Measurements from ENCODE around the gene PTH2. TPM values are rescaled to one million over a fixed set of nuclear protein-coding genes. Genes with fewer than 3 reads are reported as not detected.

Gene PTH2
- total RNA-seq, 1 experiment from 2014 or later, result 0.96 TPM

DNA sequence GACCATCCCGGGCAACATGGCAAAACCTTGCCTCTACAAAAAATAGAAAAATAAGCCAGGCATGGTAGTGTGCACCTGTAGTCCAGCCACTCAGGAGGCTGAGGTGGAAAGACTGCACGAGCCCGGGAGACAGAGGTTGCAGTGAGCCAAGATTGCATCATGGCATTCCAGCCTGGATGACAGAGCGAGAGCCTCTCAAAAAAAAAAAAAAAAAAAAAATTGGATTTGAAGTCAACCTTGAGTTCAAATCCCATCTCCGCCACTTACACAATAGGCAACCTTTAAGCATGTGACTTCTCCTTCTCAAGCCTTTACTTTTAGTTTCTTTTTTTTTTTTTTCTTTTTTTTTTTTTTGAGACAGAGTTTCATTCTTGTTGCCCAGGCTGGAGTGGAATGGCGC lies 23.2 kb downstream of the PTH2 start:
- peaks cover 2% of the 10 kb centered on the region for H4K20me1 ChIP-seq (ENCODE audit: control insufficient read depth, insufficient read depth, insufficient read length)
- H3T11ph ChIP-seq (ENCODE audit: low read length), result no peak overlapping the region
- H4K8ac ChIP-seq (replicated peaks; ENCODE audit: insufficient read length, low read depth, low read length), result no peak overlapping the region
- H2AK5ac ChIP-seq (ENCODE audit: insufficient read length, low read length), result no peak overlapping the region
- H3K27ac ChIP-seq (ENCODE audit: insufficient read length, low read depth, low read length), result no peak overlapping the region
- no peak overlapping the region for H2BK120ac ChIP-seq (ENCODE audit: low read depth, low read length, poor library complexity, severe bottlenecking)
- H4K91ac ChIP-seq (ENCODE audit: insufficient read length, low read depth, low read length), result no peak overlapping the region
- Mint-ChIP-seq H3K27me3 (ENCODE audit: low read depth) (peaks cover 4% of the 10 kb centered on the region; the same call in 1 of the 2 replicates), H3K4me1 (peaks cover 55 to 73% of the 10 kb centered on the region in 2 experiments), H3K27ac (no peak overlapping the region), H3K9me3 (no peaks in the 10 kb centered on the region; a peak in 1 of 5 replicates), H3K36me3 (ENCODE audit: insufficient read depth in 1 of 3, low read depth in 3 of 3) (no peaks in the 10 kb centered on the region), H3K4me3 (no peak overlapping the region)
- WGBS (ENCODE audit: extremely low coverage, insufficient read length, low lambda C conversion rate), result no CpG with 5 or more reads among the region's 6 CpGs
- H2BK20ac ChIP-seq (ENCODE audit: low read depth, low read length, poor library complexity, severe bottlenecking), result no peak overlapping the region
- DNase-seq, result no peak
- no peak overlapping the region for H2AFZ ChIP-seq (ENCODE audit: low read length)
- H3K4me2 ChIP-seq (ENCODE audit: insufficient read depth, insufficient read length, low read length), result no peak overlapping the region
- no peak overlapping the region for H3K14ac ChIP-seq (ENCODE audit: insufficient read depth, low read length)
- H3K27me3 ChIP-seq (ENCODE audit: insufficient read depth, low read length), result no peaks in the 10 kb centered on the region
- no peak for TF ChIP-seq CTCF (conservative IDR thresholded peaks at IDR 0.05)
- no peak overlapping the region for H3K9ac ChIP-seq (ENCODE audit: extremely low read depth, insufficient read length, low read length)
- no peaks in the 10 kb centered on the region for H3K79me1 ChIP-seq (ENCODE audit: insufficient read depth, low read depth, low read length, poor library complexity, severe bottlenecking)
- no peak overlapping the region for H3K23ac ChIP-seq (ENCODE audit: insufficient read length, low read depth, low read length)
- H3K4me1 ChIP-seq (ENCODE audit: insufficient read depth, low read length), result peaks cover 9% of the 10 kb centered on the region; the same call in 1 of the 2 replicates
- no peak overlapping the region for H3K4ac ChIP-seq (ENCODE audit: low read depth, low read length)
- H4K5ac ChIP-seq (ENCODE audit: insufficient read length, low read depth, low read length), result no peak overlapping the region
- H2BK5ac ChIP-seq (ENCODE audit: insufficient read length, low read length), result no peak overlapping the region
- H2BK15ac ChIP-seq (ENCODE audit: low read depth, low read length), result no peak overlapping the region
- H2BK12ac ChIP-seq (ENCODE audit: insufficient read length, low read depth, low read length), result no peak overlapping the region
- H3K56ac ChIP-seq (ENCODE audit: insufficient read length, low read depth, low read length), result no peak overlapping the region
- H3K23me2 ChIP-seq (ENCODE audit: insufficient read length, low read depth, low read length, poor library complexity, severe bottlenecking), result no peaks in the 10 kb centered on the region
- no peaks in the 10 kb centered on the region for H3K9me3 ChIP-seq (ENCODE audit: control insufficient read depth, low read depth, low read length)
- H3K18ac ChIP-seq (ENCODE audit: insufficient read length, low read depth, low read length), result no peak overlapping the region
- H3K79me2 ChIP-seq (ENCODE audit: insufficient read depth, low read length), result no peaks in the 10 kb centered on the region
